K562 (cell line): ENCODE measurements around the gene INSIG1. TPM values are rescaled to one million over a fixed set of nuclear protein-coding genes. Genes with fewer than 3 reads are reported as not detected.
A peak's percentile ranks its signal among the peaks of the same experiment; 100 is the strongest.

Experiments
- ATAC-seq: fragments of 200-7000 bp; cut with Tn5 transposase; 3 replicates; pipeline ENCODE4 v1.9.1; 2020; ENCODE audit warnings: moderate library complexity
- BruUV-seq: library from RNA; stranded (reverse); fragments of 400-500 nt; replicated peaks from 2 replicates; lab custom pipeline; 2021; lab: Mats Ljungman, UMichigan
- CTCF ChIA-PET: fragments of 300-600 bp; formaldehyde crosslinking; extraction: SDS; loops from one replicate; lab custom pipeline; 2021; ENCODE audit warnings: low intra/inter-chr PET ratio; lab: Yijun Ruan, JAX
- POLR2A ChIA-PET: fragments of 300-600, 350-650 bp; sonication (Branson Sonifier 250); formaldehyde crosslinking; extraction: SDS; loops from one replicate; lab custom pipeline; 2021; ENCODE audit warnings: antibody characterized with exemption, inconsistent platforms; lab: Yijun Ruan, JAX
- DNase-seq, 4 experiments: peaks; one replicate each; pipeline versions ENCODE4 v3.0.0 to v3.0.0-alpha.2; 2011 to 2018; ENCODE audit warnings: low spot score in 3 of 4, mixed read lengths in 3 of 4; ENCODE audit errors: extremely low read depth in 1 of 4
- FAIRE-seq: peaks from 2 replicates; lab custom pipeline; 2011; peaks lifted over from hg19 to GRCh38; lab: Jason Lieb, UNC
- H2AFZ ChIP-seq: 2 replicates; pipeline ENCODE4 v1.6.0; 2011; ENCODE audit warnings: low read depth, low read length, control low read depth, inconsistent platforms
- H3K27ac ChIP-seq: fragments of 200-600 bp; 3 replicates; pipeline ENCODE4 v1.8.0; 2011; ENCODE audit warnings: low read depth, mild to moderate bottlenecking, control low read depth, inconsistent platforms, low read length, moderate library complexity, mixed read lengths; ENCODE audit errors: extremely low read depth
- H3K27me3 ChIP-seq, 2 experiments: fragments of 300-600 bp in 1 of 2; 2 replicates in 1 of 2; 3 replicates in 1 of 2; pipeline versions ENCODE4 v1.6.0 to v1.8.0; 2011; ENCODE audit warnings: inconsistent platforms in 2 of 2, low read length in 2 of 2, mild to moderate bottlenecking in 1 of 2, mixed read lengths in 1 of 2, moderate library complexity in 1 of 2; ENCODE audit not compliant: control insufficient read depth in 2 of 2, insufficient read depth in 2 of 2
- H3K36me3 ChIP-seq: fragments of 300-600 bp; 3 replicates; pipeline ENCODE4 v1.8.0; 2011; ENCODE audit warnings: mild to moderate bottlenecking, low read length, inconsistent platforms; ENCODE audit not compliant: control insufficient read depth, insufficient read depth
- H3K4me1 ChIP-seq, 2 experiments: fragments of 200-600 bp in 1 of 2; replicated peaks in 1 of 2; 2 replicates in 1 of 2; 3 replicates in 1 of 2; pipeline versions ENCODE4 v1.5.1 to v1.8.0; 2011; ENCODE audit warnings: inconsistent platforms in 2 of 2, low read length in 2 of 2, mild to moderate bottlenecking in 1 of 2, mixed read lengths in 1 of 2, moderate library complexity in 1 of 2; ENCODE audit not compliant: control insufficient read depth in 2 of 2, insufficient read depth in 2 of 2
- H3K4me2 ChIP-seq: 2 replicates; pipeline ENCODE4 v1.6.1; 2011; ENCODE audit warnings: low read length, control low read depth, inconsistent platforms, mixed read lengths; ENCODE audit not compliant: insufficient read depth
- H3K4me3 ChIP-seq: fragments of 200-600 bp; sonication (generic), shearing (Covaris generic); 2 replicates; pipeline ENCODE4 v1.5.1; 2016; ENCODE audit warnings: control low read depth, inconsistent platforms
- H3K79me2 ChIP-seq: fragments of 200-600 bp; 3 replicates; pipeline ENCODE4 v1.8.0; 2011; ENCODE audit warnings: low read length, inconsistent platforms; ENCODE audit not compliant: control insufficient read depth, insufficient read depth
- H3K9ac ChIP-seq, 2 experiments: 2 replicates each; pipeline versions ENCODE4 v1.6.0 to v1.6.1; 2011; ENCODE audit warnings: low read depth in 2 of 2, low read length in 2 of 2, control low read depth in 1 of 2, inconsistent platforms in 1 of 2, mild to moderate bottlenecking in 1 of 2, mixed read lengths in 1 of 2; ENCODE audit not compliant: insufficient read depth in 1 of 2
- H3K9me1 ChIP-seq: one replicate; pipeline ENCODE4 v1.6.0; 2011; ENCODE audit warnings: inconsistent platforms, mild to moderate bottlenecking, low read length, moderate library complexity; ENCODE audit not compliant: control insufficient read depth, insufficient read depth
- H3K9me3 ChIP-seq: replicated peaks from 2 replicates; pipeline ENCODE4 v1.5.1; 2011; ENCODE audit warnings: low read depth, low read length, inconsistent platforms; ENCODE audit not compliant: control insufficient read depth, insufficient read depth
- H4K20me1 ChIP-seq: replicated peaks from 2 replicates; pipeline ENCODE4 v1.6.1; 2011; ENCODE audit warnings: low read length, inconsistent platforms, mixed read lengths; ENCODE audit not compliant: control insufficient read depth, insufficient read depth
- FOXO4 ChIP-seq: fragments of 450-650 bp; formaldehyde crosslinking; IDR thresholded peaks from 2 replicates; pipeline ENCODE4 v1.4.0; 2020; ENCODE audit warnings: mild to moderate bottlenecking, moderate library complexity
- IFI16 ChIP-seq: fragments of 250-450 bp; sonication (Bioruptor Pico); IDR thresholded peaks from 2 replicates; pipeline ENCODE4 v2.1.2; 2022; ENCODE audit warnings: mild to moderate bottlenecking, inconsistent platforms
- IRF2 ChIP-seq: sonication (generic); formaldehyde crosslinking; IDR thresholded peaks from 2 replicates; pipeline ENCODE4 v1.8.1; 2022; ENCODE audit warnings: mild to moderate bottlenecking, missing genetic modification reagents
- STAT6 ChIP-seq: sonication (generic); formaldehyde crosslinking; IDR thresholded peaks from 2 replicates; pipeline ENCODE4 v1.8.1; 2023; ENCODE audit warnings: mild to moderate bottlenecking, missing genetic modification reagents
- TRIM24 ChIP-seq, 2 experiments: fragments of 450-650 bp; IDR thresholded peaks; 2 replicates each; pipeline ENCODE4 v1.6.1; 2016
- ZFP1 ChIP-seq: fragments of 450-650 bp; formaldehyde crosslinking; IDR thresholded peaks from 2 replicates; pipeline ENCODE4 v1.4.0; 2020; ENCODE audit warnings: mild to moderate bottlenecking, mixed read lengths
- ZNF12 ChIP-seq: sonication (generic); formaldehyde crosslinking; IDR thresholded peaks from 2 replicates; pipeline ENCODE4 v1.4.0; 2020; ENCODE audit warnings: mild to moderate bottlenecking, missing genetic modification reagents
- ZNF143 ChIP-seq: sonication (generic); formaldehyde crosslinking; IDR thresholded peaks from 2 replicates; pipeline ENCODE4 v1.9.0; 2022; ENCODE audit warnings: mild to moderate bottlenecking, missing genetic modification reagents
- ZNF395 ChIP-seq: fragments of 200-800 bp; sonication (Bioruptor generic); IDR thresholded peaks from 2 replicates; pipeline ENCODE4 v1.6.1; 2017; ENCODE audit warnings: missing genetic modification characterization, missing compliant biosample characterization
- ZNF445 ChIP-seq: fragments of 250-450 bp; sonication (Bioruptor Pico); IDR thresholded peaks from 2 replicates; pipeline ENCODE4 v1.4.0; 2020; ENCODE audit warnings: low read depth, mild to moderate bottlenecking, moderate library complexity
- WGBS: fragments of 100-300 bp; shearing (Covaris generic); methylation state at CpG from one replicate; pipeline ENCODE4 v1.1.6; 2016; ENCODE audit warnings: low coverage, mixed read lengths; ENCODE audit not compliant: insufficient coverage; ENCODE audit errors: missing lambda C conversion rate; 5-methylcytosine and 5-hydroxymethylcytosine counted together
- in situ Hi-C: fragments of 300-500 bp; cut with MboI; formaldehyde crosslinking; loops from 4 replicates; pipeline ENCODE4 v1.15.0; 2018; ENCODE audit warnings: inconsistent platforms, mixed read lengths
- intact Hi-C: fragments of 100-400 bp; cut with micrococcal nuclease; formaldehyde crosslinking; loops from 2 replicates; pipeline ENCODE4 v1.14.2; 2022
- polyA plus RNA-seq, 8 experiments: library from polyadenylated mRNA; depleted of rRNA in 4 of 8; stranded (reverse) in 5 of 8; unstranded in 3 of 8; fragments of >200 nt; fragmentation: Nextera tagmentation in 2 of 8; fragmentation: Illumina TruSeq in 1 of 8; extraction: Ambion mirVana in 2 of 8; extraction: Trizol in 1 of 8; gene quantifications; 2 replicates each; pipeline versions ENCODE4 v1.2.1 to v1.2.3, GENCODE V29; 2011 to 2014; ENCODE audit warnings: inconsistent platforms in 1 of 8, missing spikeins in 1 of 8
- total RNA-seq, 7 experiments: library from RNA; depleted of rRNA in 6 of 7; stranded (reverse); fragments of >200 nt in 6 of 7; fragmentation: Illumina TruSeq in 2 of 7; extraction: Trizol in 2 of 7; gene quantifications; 2 replicates each; pipeline versions ENCODE4 v1.2.1 to v1.2.3, GENCODE V29; 2011 to 2021; ENCODE audit warnings: low replicate concordance in 1 of 7
- TF ChIP-seq, protein P1 (sequence below), 2 experiments: IDR thresholded peaks; 2 replicates each; pipeline ENCODE4 v1.6.1; 2012; ENCODE audit warnings: improper control_type of control experiment in 2 of 2, low read depth in 2 of 2, low read length in 2 of 2, borderline replicate concordance in 1 of 2

INSIG1 gene
- total and polyA plus RNA-seq, 9 of the 15 experiments (the other 6 are each of a cell fraction or from before 2014, with no cell fraction given) = 57.1 to 787 (median 238) TPM

DNA sequence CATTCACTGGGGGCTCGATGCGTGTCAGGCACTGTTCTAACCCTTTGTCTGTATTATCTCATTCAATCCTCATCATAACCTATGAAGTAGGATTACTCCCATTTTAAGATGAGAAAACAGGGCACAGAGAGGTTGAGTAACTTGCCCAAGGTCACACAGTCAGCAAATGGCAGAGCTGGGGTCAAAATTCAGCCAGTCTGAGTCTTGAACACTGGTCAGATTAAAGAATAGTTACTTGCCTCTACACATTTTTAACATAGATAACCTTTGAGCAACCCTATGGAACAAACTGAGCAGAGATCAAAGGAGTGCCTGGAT is 27.2 kb downstream of the INSIG1 start (continued):
- TF ChIP-seq, protein P1, sequence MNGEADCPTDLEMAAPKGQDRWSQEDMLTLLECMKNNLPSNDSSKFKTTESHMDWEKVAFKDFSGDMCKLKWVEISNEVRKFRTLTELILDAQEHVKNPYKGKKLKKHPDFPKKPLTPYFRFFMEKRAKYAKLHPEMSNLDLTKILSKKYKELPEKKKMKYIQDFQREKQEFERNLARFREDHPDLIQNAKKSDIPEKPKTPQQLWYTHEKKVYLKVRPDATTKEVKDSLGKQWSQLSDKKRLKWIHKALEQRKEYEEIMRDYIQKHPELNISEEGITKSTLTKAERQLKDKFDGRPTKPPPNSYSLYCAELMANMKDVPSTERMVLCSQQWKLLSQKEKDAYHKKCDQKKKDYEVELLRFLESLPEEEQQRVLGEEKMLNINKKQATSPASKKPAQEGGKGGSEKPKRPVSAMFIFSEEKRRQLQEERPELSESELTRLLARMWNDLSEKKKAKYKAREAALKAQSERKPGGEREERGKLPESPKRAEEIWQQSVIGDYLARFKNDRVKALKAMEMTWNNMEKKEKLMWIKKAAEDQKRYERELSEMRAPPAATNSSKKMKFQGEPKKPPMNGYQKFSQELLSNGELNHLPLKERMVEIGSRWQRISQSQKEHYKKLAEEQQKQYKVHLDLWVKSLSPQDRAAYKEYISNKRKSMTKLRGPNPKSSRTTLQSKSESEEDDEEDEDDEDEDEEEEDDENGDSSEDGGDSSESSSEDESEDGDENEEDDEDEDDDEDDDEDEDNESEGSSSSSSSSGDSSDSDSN (IDR thresholded peaks at IDR 0.05; ENCODE audit: borderline replicate concordance in 1 of 2, low read depth in 2 of 2, low read length in 2 of 2) = no peak
- TF ChIP-seq IRF2 (CRISPR knock-in tag) = no peak
- no peak for TF ChIP-seq IFI16 (CRISPR knock-in tag)

GRCh38 chr7:155326385-155326784 is 28.7 kb downstream of the INSIG1 start:
- FAIRE-seq (no peak), ATAC-seq (no peak), DNase-seq (no peak)
- BruUV-seq = no TSS peak
- no peak for TF ChIP-seq ZNF395 (CRISPR knock-in tag)
- TF ChIP-seq ZNF12 (CRISPR knock-in tag) = 0 out of 2 replicates have a peak, but pooled peaks have one; percentile 9
- TF ChIP-seq ZNF445 = no peak
- no peak for TF ChIP-seq STAT6 (CRISPR knock-in tag)
- no peak for TF ChIP-seq ZFP1 (CRISPR knock-in tag)
- TF ChIP-seq TRIM24 (IDR thresholded peaks at IDR 0.05) = no peak
- no peak for TF ChIP-seq FOXO4 (CRISPR knock-in tag)
- TF ChIP-seq ZNF143 (CRISPR knock-in tag) = no peak
- ChIA-PET CTCF (no interaction called here), POLR2A (interaction anchor here (0.7 kb wide), 1 partner anchor 592 kb away, joined by 3 read pairs; no protein-coding TSS in a partner anchor)
- 2% methylated on average over 9 of the region's 9 CpGs for WGBS
- Histone ChIP-seq H3K9ac (no peak overlapping the region), H3K27ac (no peak overlapping the region), H3K4me2 (no peak overlapping the region), H3K27me3 (peaks cover 8 to 33% of the 10 kb centered on the region in 2 experiments; a peak in 4 of 5 replicates), H3K4me3 (no peak overlapping the region), H3K9me1 (no peaks in the 10 kb centered on the region), H3K79me2 (no peaks in the 10 kb centered on the region), H3K9me3 (peaks cover 14% of the 10 kb centered on the region), H3K36me3 (no peaks in the 10 kb centered on the region), H2AFZ (no peak overlapping the region), H3K4me1 (peaks cover 6 to 15% of the 10 kb centered on the region in 2 experiments), H4K20me1 (no peaks in the 10 kb centered on the region; the same call in 1 of the 2 replicates)
- in situ Hi-C loops = no loop called here
- intact Hi-C loops = no loop called here
